IMR-90 (cell line): ENCODE measurements around the gene SPDYE18. TPM values are rescaled to one million over a fixed set of nuclear protein-coding genes. Genes with fewer than 3 reads are reported as not detected.
"Not testable (repeated sequence)": the region's sequence is repeated elsewhere in the genome, so short reads cannot be mapped to it uniquely, and the experiment has no call there.

ENCODE experiments used
- ATAC-seq: fragments of 200-7000 bp; cut with Tn5 transposase; 2 replicates; pipeline ENCODE4 v1.9.1; 2020; ENCODE audit warnings: low read depth, mild to moderate bottlenecking, moderate library complexity
- BruUV-seq: library from RNA; stranded (reverse); fragments of 400-500 nt; replicated peaks from 2 replicates; lab custom pipeline; 2021; lab: Mats Ljungman, UMichigan
- CTCF ChIA-PET: fragments of 300-600 bp; formaldehyde crosslinking; extraction: SDS; loops from one replicate; lab custom pipeline; 2021; ENCODE audit warnings: antibody characterized with exemption; lab: Yijun Ruan, JAX
- POLR2A ChIA-PET: fragments of 300-600 bp; sonication (Branson Sonifier 250); formaldehyde crosslinking; loops from one replicate; lab custom pipeline; 2022; ENCODE audit warnings: antibody characterized with exemption; ENCODE audit not compliant: unreplicated experiment; lab: Charles Lee
- DNase-seq: peaks from one replicate; pipeline ENCODE4 v3.0.0; 2013
- H2AFZ ChIP-seq: replicated peaks from 2 replicates; pipeline ENCODE3; 2013; ENCODE audit warnings: low read length, mild to moderate bottlenecking; ENCODE audit not compliant: poor library complexity
- H2AK5ac ChIP-seq: 2 replicates; pipeline ENCODE4 v1.6.1; 2013; ENCODE audit warnings: low read depth, low read length, inconsistent platforms
- H2AK9ac ChIP-seq: replicated peaks from 2 replicates; pipeline ENCODE3; 2013; ENCODE audit warnings: mild to moderate bottlenecking, low read depth, low read length, moderate library complexity; ENCODE audit not compliant: poor library complexity
- H2BK120ac ChIP-seq: 2 replicates; pipeline ENCODE4 v1.6.1; 2013; ENCODE audit warnings: low read depth, low read length, inconsistent platforms
- H2BK15ac ChIP-seq: 3 replicates; pipeline ENCODE4 v1.6.1; 2013; ENCODE audit warnings: low read depth, low read length, inconsistent platforms
- H2BK20ac ChIP-seq: 2 replicates; pipeline ENCODE4 v1.6.1; 2013; ENCODE audit warnings: low read depth, mild to moderate bottlenecking, inconsistent platforms, low read length, moderate library complexity
- H2BK5ac ChIP-seq: 2 replicates; pipeline ENCODE4 v1.6.1; 2013; ENCODE audit warnings: mild to moderate bottlenecking, low read depth, low read length, inconsistent platforms; ENCODE audit not compliant: poor library complexity, severe bottlenecking
- H3K14ac ChIP-seq: replicated peaks from 2 replicates; pipeline ENCODE4 v1.6.1; 2013; ENCODE audit warnings: low read depth, low read length, inconsistent platforms
- H3K18ac ChIP-seq: 2 replicates; pipeline ENCODE4 v1.6.1; 2013; ENCODE audit warnings: low read depth, low read length, control low read depth
- H3K23ac ChIP-seq: 2 replicates; pipeline ENCODE4 v1.6.1; 2013; ENCODE audit warnings: low read depth, low read length, inconsistent platforms
- H3K27ac ChIP-seq: 2 replicates; pipeline ENCODE4 v1.5.1; 2013; ENCODE audit warnings: mild to moderate bottlenecking, control low read depth, low read length; ENCODE audit not compliant: insufficient read depth
- H3K27me3 ChIP-seq: 2 replicates; pipeline ENCODE4 v1.6.1; 2013; ENCODE audit warnings: low read length; ENCODE audit not compliant: control insufficient read depth, insufficient read depth
- H3K36me3 ChIP-seq: 2 replicates; pipeline ENCODE4 v1.6.1; 2013; ENCODE audit warnings: low read length, mixed read lengths; ENCODE audit not compliant: control insufficient read depth, insufficient read depth
- H3K4ac ChIP-seq: 2 replicates; pipeline ENCODE4 v1.6.1; 2013; ENCODE audit warnings: low read depth, low read length, inconsistent platforms
- H3K4me1 ChIP-seq: 2 replicates; pipeline ENCODE4 v1.6.1; 2013; ENCODE audit warnings: low read length, mixed read lengths; ENCODE audit not compliant: control insufficient read depth, insufficient read depth
- H3K4me2 ChIP-seq: 2 replicates; pipeline ENCODE4 v1.6.1; 2013; ENCODE audit warnings: low read depth, mild to moderate bottlenecking, control low read depth, low read length, moderate library complexity
- H3K4me3 ChIP-seq: 2 replicates; pipeline ENCODE4 v1.5.1; 2013; ENCODE audit warnings: low read depth, mild to moderate bottlenecking, control low read depth, low read length, moderate library complexity; ENCODE audit not compliant: insufficient read depth
- H3K56ac ChIP-seq: 2 replicates; pipeline ENCODE4 v1.6.1; 2013; ENCODE audit warnings: low read length, inconsistent platforms; ENCODE audit not compliant: insufficient read depth; ENCODE audit errors: extremely low read depth
- H3K79me1 ChIP-seq, 2 experiments: 2 replicates each; pipeline ENCODE4 v1.6.1; 2013; ENCODE audit warnings: low read length in 2 of 2, inconsistent platforms in 1 of 2, low read depth in 1 of 2
- H3K9ac ChIP-seq: 2 replicates; pipeline ENCODE4 v1.6.1; 2013; ENCODE audit warnings: low read depth, low read length, control low read depth
- H3K9me1 ChIP-seq: 2 replicates; pipeline ENCODE4 v1.6.1; 2013; ENCODE audit warnings: low read length, inconsistent platforms; ENCODE audit not compliant: insufficient read depth
- H3K9me3 ChIP-seq: 2 replicates; pipeline ENCODE4 v1.6.1; 2013; ENCODE audit warnings: low read length; ENCODE audit not compliant: control insufficient read depth, insufficient read depth
- H4K20me1 ChIP-seq: 2 replicates; pipeline ENCODE4 v1.6.1; 2013; ENCODE audit warnings: low read length, inconsistent platforms; ENCODE audit not compliant: insufficient read depth
- H4K5ac ChIP-seq: 2 replicates; pipeline ENCODE4 v1.6.1; 2013; ENCODE audit warnings: mild to moderate bottlenecking, low read depth, low read length, control low read depth
- H4K8ac ChIP-seq, 2 experiments: 2 replicates each; pipeline ENCODE4 v1.6.1; 2013; ENCODE audit warnings: low read depth in 2 of 2, low read length in 2 of 2, control low read depth in 1 of 2, inconsistent platforms in 1 of 2
- H4K91ac ChIP-seq: 2 replicates; pipeline ENCODE4 v1.6.1; 2013; ENCODE audit warnings: low read depth, low read length, inconsistent platforms; ENCODE audit not compliant: insufficient read depth
- WGBS, 2 experiments: methylation state at CpG; one replicate each; pipeline versions ENCODE4 v1.1.5 to v1.1.7; 2013; ENCODE audit warnings: missing lambda C conversion rate in 2 of 2; ENCODE audit not compliant: insufficient read length in 1 of 2; ENCODE audit errors: extremely low coverage in 2 of 2; 5-methylcytosine and 5-hydroxymethylcytosine counted together
- dilution Hi-C: fragments of 300-500 bp; cut with HindIII; formaldehyde crosslinking; loops from one replicate; pipeline ENCODE4 v1.14.3; 2018; ENCODE audit warnings: low sequenced_read_pairs; ENCODE audit not compliant: unreplicated experiment
- in situ Hi-C: fragments of 300-500 bp; cut with MboI; formaldehyde crosslinking; loops from 3 replicates; pipeline ENCODE4 v1.14.3; 2019; ENCODE audit warnings: low sequenced_read_pairs, inconsistent platforms, mixed read lengths
- intact Hi-C: fragments of 100-400 bp; cut with micrococcal nuclease; formaldehyde crosslinking; loops from 2 replicates; pipeline ENCODE4 v1.10.0; 2022
- polyA plus RNA-seq, 3 experiments: library from polyadenylated mRNA; depleted of rRNA; stranded (reverse); fragments of >200 nt; gene quantifications; 2 replicates each; pipeline ENCODE4 v1.2.3, GENCODE V29; 2012; ENCODE audit warnings: low replicate concordance in 1 of 3
- total RNA-seq: library from RNA; depleted of rRNA; stranded (reverse); fragments of >200 nt; gene quantifications from 2 replicates; pipeline ENCODE4 v1.2.3, GENCODE V29; 2012

Gene SPDYE18
- total and polyA plus RNA-seq, 2 of the 4 experiments (the other 2 are of a cell fraction) = not detected

DNA sequence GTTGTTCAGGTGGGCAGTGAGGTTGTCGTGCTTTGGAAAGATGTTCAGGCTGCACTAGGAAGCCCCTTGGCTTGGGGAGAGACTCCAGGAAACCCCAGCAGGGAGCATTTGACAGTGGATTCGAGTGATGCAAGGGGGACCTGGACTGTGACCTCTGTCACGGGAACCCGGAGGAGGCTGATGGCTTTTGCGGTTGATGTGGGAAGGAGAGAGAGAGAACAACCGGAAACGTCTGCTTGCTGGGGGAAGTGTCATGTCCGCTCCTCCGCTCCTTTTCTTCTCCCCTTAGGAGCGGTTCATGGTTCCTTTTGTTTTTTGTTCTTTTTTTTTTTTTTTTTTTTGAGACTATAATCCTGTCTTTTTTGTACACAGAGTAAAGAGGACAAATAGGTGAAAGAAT, 36.0 kb downstream of the SPDYE18 start:
- H3K9me1 ChIP-seq, H3K9me3 ChIP-seq, H3K4me2 ChIP-seq, in situ Hi-C loops, H2AK9ac ChIP-seq, H3K4me3 ChIP-seq, H3K56ac ChIP-seq, DNase-seq, H3K27me3 ChIP-seq, H4K8ac ChIP-seq, H3K18ac ChIP-seq, H3K9ac ChIP-seq, dilution Hi-C loops, BruUV-seq, intact Hi-C loops, H2BK15ac ChIP-seq, H3K4me1 ChIP-seq, H2AK5ac ChIP-seq, H3K27ac ChIP-seq, H4K20me1 ChIP-seq, H2AFZ ChIP-seq, H2BK5ac ChIP-seq, H4K91ac ChIP-seq, H3K4ac ChIP-seq, ATAC-seq, H3K79me1 ChIP-seq, H3K36me3 ChIP-seq, POLR2A ChIA-PET, H3K14ac ChIP-seq, H4K5ac ChIP-seq, H2BK20ac ChIP-seq, H2BK120ac ChIP-seq, CTCF ChIA-PET, H3K23ac ChIP-seq: not testable (repeated sequence)
- no CpG with 5 or more reads among the region's 10 CpGs for WGBS, 2 experiments

DNA sequence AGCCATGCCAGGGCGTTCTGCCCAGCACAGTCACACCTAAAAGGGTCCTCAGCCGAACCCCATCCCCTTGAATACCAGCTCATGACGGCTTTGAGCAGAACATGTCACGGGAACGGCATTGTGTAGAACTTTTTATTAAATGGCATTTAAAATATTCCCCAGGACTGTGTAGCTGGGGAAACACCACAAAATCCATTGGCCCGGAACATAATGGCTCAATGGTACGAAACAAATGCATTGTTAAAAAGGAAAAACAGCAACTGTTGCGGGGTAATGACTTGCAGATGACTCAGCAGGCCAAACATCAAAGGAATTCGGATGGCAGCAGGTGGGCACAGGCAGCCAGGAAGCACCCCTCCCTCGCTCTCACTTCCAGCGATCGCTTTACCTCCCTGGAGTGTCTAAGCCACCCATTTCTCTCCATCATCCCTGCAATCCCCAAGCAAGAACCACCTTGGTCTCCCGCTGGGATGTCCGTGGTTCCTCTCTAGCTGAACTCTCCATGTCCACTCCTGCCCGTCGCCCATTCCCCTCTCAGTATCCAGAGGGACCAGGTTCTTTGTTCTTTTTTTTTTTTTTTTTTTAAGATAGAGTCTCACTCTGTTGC, 52.2 kb downstream of the SPDYE18 start:
- in situ Hi-C loops, DNase-seq, BruUV-seq: not testable (repeated sequence)

More for the DNA sequence above, 52.2 kb downstream of the SPDYE18 start:
- H3K4ac ChIP-seq, ATAC-seq, H2BK15ac ChIP-seq, H2BK120ac ChIP-seq, H2AK9ac ChIP-seq, CTCF ChIA-PET, intact Hi-C loops, H2BK20ac ChIP-seq, H3K4me1 ChIP-seq, H3K14ac ChIP-seq, H2BK5ac ChIP-seq, H3K79me1 ChIP-seq, H3K27me3 ChIP-seq, H3K4me2 ChIP-seq, H3K56ac ChIP-seq, H3K23ac ChIP-seq, H3K27ac ChIP-seq, POLR2A ChIA-PET, H3K9me3 ChIP-seq, dilution Hi-C loops, H4K8ac ChIP-seq, H3K9me1 ChIP-seq, H4K5ac ChIP-seq, H3K36me3 ChIP-seq, H2AK5ac ChIP-seq, H2AFZ ChIP-seq, H4K91ac ChIP-seq, H3K18ac ChIP-seq, H3K4me3 ChIP-seq, H4K20me1 ChIP-seq, H3K9ac ChIP-seq: not testable (repeated sequence)
- 77% methylated on average over 2 of the region's 16 CpGs; no CpG with 5 or more reads in 1 of the 2 experiments for WGBS, 2 experiments
